GM12892 (cell line): ENCODE measurements around the gene SH2D6.

Experiments
- POLR2A ChIP-seq: IDR thresholded peaks from 2 replicates; pipeline ENCODE4 v1.6.1; 2011; ENCODE audit warnings: low read depth, low read length, control low read depth
- TAF1 ChIP-seq: IDR thresholded peaks from 2 replicates; pipeline ENCODE4 v1.6.1; 2011; ENCODE audit warnings: low read depth, mild to moderate bottlenecking, control low read depth, low read length, borderline replicate concordance

GRCh38 chr2:85462322-85462721 lies 43.8 kb downstream of the SH2D6 start:
- TF ChIP-seq TAF1 (no peak), POLR2A (no peak)
